ENCODE results near the gene PBX1. TPM values are rescaled to one million over a fixed set of nuclear protein-coding genes. Genes with fewer than 3 reads are reported as not detected.

Gene PBX1
- polyA plus RNA-seq, 3 donors: 0.07 TPM; not detected in 2

GRCh38 chr1:164771041-164771618, 212.1 kb downstream of the PBX1 start:
- H3K9ac ChIP-seq (ENCODE audit: insufficient read depth, low read length, poor library complexity, severe bottlenecking): no peak overlapping the region
- H3K4me1 ChIP-seq (ENCODE audit: control insufficient read depth in 1 of 2, insufficient read depth in 2 of 2, low read length in 2 of 2): no peaks in the 10 kb centered on the region
- H3K4me2 ChIP-seq (replicated peaks; ENCODE audit: extremely low read depth, low read length, poor library complexity, severe bottlenecking): no peak overlapping the region
- Mint-ChIP-seq H3K9me3 (peaks cover 0 to 2% (median 0%) of the 10 kb centered on the region in 7 donors), H3K4me1 (no peaks in the 10 kb centered on the region), H3K36me3 (no peaks in the 10 kb centered on the region), H3K4me3 (no peak overlapping the region), H3K27ac (no peak overlapping the region), H3K27me3 (ENCODE audit: low read depth in 3 of 3) (peaks cover 2 to 10% (median 6%) of the 10 kb centered on the region in 3 donors)
- no peaks in the 10 kb centered on the region for H3K36me3 ChIP-seq (replicated peaks in 1 of 2; ENCODE audit: control insufficient read depth in 1 of 2, insufficient read depth in 2 of 2, low read length in 2 of 2)
- no peaks in the 10 kb centered on the region for H3K79me2 ChIP-seq (ENCODE audit: insufficient read depth, low read length)
- TF ChIP-seq CTCF (IDR thresholded peaks at IDR 0.05): no peak
- no peak overlapping the region for H3K27ac ChIP-seq (ENCODE audit: low read depth in 1 of 2, low read length in 2 of 2)
- no peak overlapping the region for H3K4me3 ChIP-seq (replicated peaks in 1 of 3; ENCODE audit: low read depth in 2 of 3, low read length in 3 of 3)
- intact Hi-C loops (cut with micrococcal nuclease): no loop called here
- DNase-seq: no peak
- H4K20me1 ChIP-seq (ENCODE audit: insufficient read depth, low read length): no peaks in the 10 kb centered on the region
- WGBS (ENCODE audit: insufficient coverage): 100% methylated on average over 4 of the region's 8 CpGs
- H3K9me3 ChIP-seq (replicated peaks in 1 of 2; ENCODE audit: control insufficient read depth in 1 of 2, insufficient read depth in 1 of 2, low read length in 2 of 2): no peaks in the 10 kb centered on the region
- no peak overlapping the region for H2AFZ ChIP-seq (ENCODE audit: insufficient read depth, low read depth, low read length, poor library complexity, severe bottlenecking)
- H3K27me3 ChIP-seq (ENCODE audit: control insufficient read depth in 2 of 2, insufficient read depth in 2 of 2, low read length in 2 of 2): no peaks in the 10 kb centered on the region

DNA sequence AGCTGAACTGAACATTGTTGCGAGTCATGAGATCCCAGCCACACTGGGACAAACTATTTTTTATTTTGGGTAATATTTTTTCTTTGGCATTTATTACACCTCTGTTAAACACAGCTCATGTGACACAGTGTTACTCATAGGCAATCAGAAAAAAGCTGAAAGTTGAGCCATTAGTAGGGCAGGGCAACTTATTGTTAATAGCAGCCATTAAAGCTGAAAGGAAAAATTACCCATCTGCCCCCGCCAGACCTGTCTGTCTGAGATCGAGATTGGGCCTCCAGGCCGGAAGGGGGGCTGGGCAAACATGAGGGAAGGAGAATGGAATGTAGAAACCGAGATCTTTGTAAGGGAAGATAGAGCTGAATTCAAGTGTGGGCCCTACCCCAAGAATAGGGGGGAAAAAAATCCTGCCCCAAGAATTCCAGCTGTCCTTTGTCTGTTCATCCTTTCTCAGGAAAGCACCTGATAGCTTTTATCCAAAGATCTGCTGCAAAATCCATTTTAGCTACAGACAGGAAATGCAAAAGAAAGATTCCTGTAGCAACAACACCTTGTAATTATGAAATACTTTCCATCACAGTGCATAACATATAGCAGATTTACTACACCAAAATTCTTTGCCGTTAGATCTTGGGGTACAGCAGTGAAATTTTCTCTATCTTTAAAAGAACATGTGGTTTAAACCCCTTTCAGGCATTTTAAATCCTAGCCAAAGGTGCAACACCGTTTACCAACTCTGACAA, 212.8 kb downstream of the PBX1 start:
- no peak overlapping the region for H3K4me3 Mint-ChIP-seq
- H3K27me3 Mint-ChIP-seq (ENCODE audit: low read depth in 3 of 3): peaks cover 5 to 13% (median 9%) of the 10 kb centered on the region in 3 donors
- H3K4me3 ChIP-seq (replicated peaks in 1 of 3; ENCODE audit: low read depth in 2 of 3, low read length in 3 of 3): no peak overlapping the region
- no peak for DNase-seq
- no peak overlapping the region for H2AFZ ChIP-seq (ENCODE audit: insufficient read depth, low read depth, low read length, poor library complexity, severe bottlenecking)
- peaks cover 0 to 2% (median 0%) of the 10 kb centered on the region in 7 donors for H3K9me3 Mint-ChIP-seq
- no peak overlapping the region for H3K4me2 ChIP-seq (replicated peaks; ENCODE audit: extremely low read depth, low read length, poor library complexity, severe bottlenecking)
- TF ChIP-seq CTCF (IDR thresholded peaks at IDR 0.05): no peak
- H3K4me1 Mint-ChIP-seq: no peaks in the 10 kb centered on the region
- intact Hi-C loops (cut with micrococcal nuclease): no loop called here
- no peak overlapping the region for H3K9ac ChIP-seq (ENCODE audit: insufficient read depth, low read length, poor library complexity, severe bottlenecking)
- no peaks in the 10 kb centered on the region for H4K20me1 ChIP-seq (ENCODE audit: insufficient read depth, low read length)
- H3K36me3 ChIP-seq (replicated peaks in 1 of 2; ENCODE audit: control insufficient read depth in 1 of 2, insufficient read depth in 2 of 2, low read length in 2 of 2): no peaks in the 10 kb centered on the region
- no peaks in the 10 kb centered on the region for H3K27me3 ChIP-seq (ENCODE audit: control insufficient read depth in 2 of 2, insufficient read depth in 2 of 2, low read length in 2 of 2)
- H3K9me3 ChIP-seq (replicated peaks in 1 of 2; ENCODE audit: control insufficient read depth in 1 of 2, insufficient read depth in 1 of 2, low read length in 2 of 2): no peaks in the 10 kb centered on the region
- H3K27ac ChIP-seq (ENCODE audit: low read depth in 1 of 2, low read length in 2 of 2): no peak overlapping the region
- 90% methylated on average over 2 of the region's 7 CpGs for WGBS (ENCODE audit: insufficient coverage)
- no peaks in the 10 kb centered on the region for H3K79me2 ChIP-seq (ENCODE audit: insufficient read depth, low read length)
- no peaks in the 10 kb centered on the region for H3K36me3 Mint-ChIP-seq
- H3K27ac Mint-ChIP-seq: no peak overlapping the region
- H3K4me1 ChIP-seq (ENCODE audit: control insufficient read depth in 1 of 2, insufficient read depth in 2 of 2, low read length in 2 of 2): no peaks in the 10 kb centered on the region

Measured in CD14-positive monocyte (primary cell).